Measurements from ENCODE around the gene DDX42.

- TF ChIP-seq CTCF (IDR thresholded peaks at IDR 0.05) (no peak), POLR2A (IDR thresholded peaks at IDR 0.05) (no peak)
These were observed 64.1 kb downstream of the DDX42 start for GRCh38 chr17:63837962-63838600.

Data from esophagus squamous epithelium (tissue), 4 donors.